ENCODE measurements around the gene DGKD.

- TF ChIP-seq CTCF (IDR thresholded peaks at IDR 0.05; ENCODE audit: insufficient read depth, low read length, poor library complexity, severe bottlenecking): no peak
- no peak for TF ChIP-seq EZH2phosphoT487 (conservative IDR thresholded peaks at IDR 0.05; ENCODE audit: low read length)
These were observed 12.0 kb upstream of the DGKD start for GRCh38 chr2:233342301-233342700.
